Activated CD4-positive, alpha-beta T cell treated with anti-CD3 and anti-CD28 coated beads, Interleukin-2, amount 10 ng/mL, durations not matched to agents 7 days and 5 days (primary cell): ENCODE data around the gene SLC9B1. TPM values are rescaled to one million over a fixed set of nuclear protein-coding genes. Genes with fewer than 3 reads are reported as not detected.
A peak's percentile ranks its signal among the peaks of the same experiment; 100 is the strongest.
"Not testable (repeated sequence)": the region's sequence is repeated elsewhere in the genome, so short reads cannot be mapped to it uniquely, and the experiment has no call there.

Experiments
- CTCF ChIA-PET: fragments of 350-600 bp; sonication (Branson Sonifier 250); formaldehyde crosslinking; loops from one replicate; lab custom pipeline; 2021; ENCODE audit warnings: antibody characterized with exemption; lab: Charles Lee
- POLR2A ChIA-PET: fragments of 350-600 bp; sonication (Branson Sonifier 250); formaldehyde crosslinking; loops from one replicate; lab custom pipeline; 2021; ENCODE audit warnings: antibody characterized with exemption; lab: Charles Lee
- DNase-seq: peaks from one replicate; pipeline ENCODE4 v3.0.0-alpha.2; 2020
- H3K27ac Mint-ChIP-seq: one replicate; pipeline ENCODE4 v1.8.0; 2021; ENCODE audit warnings: mild to moderate bottlenecking, moderate library complexity, mixed read lengths
- H3K27me3 Mint-ChIP-seq: one replicate; pipeline ENCODE4 v1.8.0; 2021; ENCODE audit warnings: mixed read lengths
- H3K36me3 Mint-ChIP-seq: one replicate; pipeline ENCODE4 v1.8.0; 2021; ENCODE audit warnings: low read depth, mixed read lengths
- H3K4me1 Mint-ChIP-seq: one replicate; pipeline ENCODE4 v1.8.0; 2021; ENCODE audit warnings: mixed read lengths
- H3K4me3 Mint-ChIP-seq: one replicate; pipeline ENCODE4 v1.8.0; 2021; ENCODE audit warnings: mild to moderate bottlenecking, moderate library complexity, mixed read lengths
- H3K9me3 Mint-ChIP-seq: one replicate; pipeline ENCODE4 v1.8.0; 2021; ENCODE audit warnings: mixed read lengths
- total RNA-seq, 2 experiments: library from RNA; stranded (reverse); gene quantifications; one replicate each; pipeline ENCODE4 v1.2.3, GENCODE V29; 2021

The SLC9B1 gene
- total RNA-seq, 2 experiments from 2014 or later, result 1.9 to 2.3 TPM

DNA sequence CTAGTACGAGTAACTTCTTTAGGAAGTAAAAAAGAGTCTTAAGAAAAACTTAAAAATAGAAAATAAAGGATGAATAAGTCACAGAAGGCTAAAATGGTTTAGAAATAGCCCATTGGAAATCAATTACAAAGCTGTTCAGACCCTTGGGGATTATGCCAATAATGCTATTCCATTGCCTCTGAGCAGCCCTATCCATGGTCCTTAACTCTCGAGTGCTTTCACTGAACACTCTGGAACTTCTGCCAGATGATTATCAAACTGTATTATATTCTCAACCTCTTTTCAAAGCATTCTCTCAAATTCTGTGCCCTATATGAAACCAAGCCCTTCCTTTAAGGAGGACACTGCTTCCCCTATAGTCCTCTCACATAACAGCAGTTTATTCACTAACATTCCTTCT, 17.0 kb downstream of the SLC9B1 start:
- Mint-ChIP-seq H3K4me1 (peaks cover 2% of the 10 kb centered on the region), H3K27me3 (no peaks in the 10 kb centered on the region), H3K4me3 (no peak overlapping the region), H3K27ac (no peak overlapping the region), H3K9me3 (peaks cover 24% of the 10 kb centered on the region), H3K36me3 (peaks cover 15% of the 10 kb centered on the region)
- ChIA-PET POLR2A (no interaction called here), CTCF (interaction anchor here (1.5 kb wide), 1 partner anchor 11 kb away, joined by 6 read pairs; no protein-coding TSS in a partner anchor)
- DNase-seq, result no peak

DNA sequence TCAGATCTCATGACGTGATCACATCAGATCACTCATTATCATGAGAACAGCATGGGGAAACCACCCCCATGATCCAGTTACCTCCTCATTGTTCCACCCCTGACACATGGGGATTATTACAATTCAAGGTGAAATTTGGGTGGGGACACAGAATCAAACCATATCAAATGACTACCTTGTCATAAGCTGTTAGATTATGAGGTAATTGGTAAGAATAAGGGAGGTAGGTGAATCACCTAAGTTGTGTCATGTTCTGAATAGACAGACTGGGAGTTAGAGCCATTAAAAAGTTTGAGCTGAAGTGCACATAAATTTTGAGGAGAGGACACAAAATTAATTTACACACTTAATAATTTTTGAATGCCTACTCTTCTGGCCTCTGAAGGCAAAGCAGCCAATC, 24.7 kb downstream of the SLC9B1 start:
- POLR2A ChIA-PET, result no interaction called here

DNA sequence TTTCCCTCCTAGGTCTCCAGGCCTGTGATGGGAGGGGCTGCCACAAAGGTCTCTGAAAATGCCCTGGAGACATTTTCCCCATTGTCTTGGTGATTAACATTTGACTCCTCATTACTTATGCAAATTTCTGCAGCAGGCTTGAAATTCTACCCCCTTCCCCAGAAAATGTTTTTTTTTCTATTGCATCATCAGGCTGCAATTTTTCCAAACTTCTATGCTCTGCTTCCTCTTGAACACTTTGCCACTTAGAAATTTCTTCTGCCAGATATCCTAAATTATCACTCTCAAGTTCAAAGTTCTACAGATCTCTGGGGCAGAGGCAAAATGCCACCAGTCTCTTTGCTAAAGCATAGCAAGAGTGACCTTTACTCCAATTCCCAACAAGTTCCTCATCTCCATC, 25.5 kb downstream of the SLC9B1 start:
- H3K27me3 Mint-ChIP-seq, DNase-seq, H3K27ac Mint-ChIP-seq, H3K4me3 Mint-ChIP-seq, POLR2A ChIA-PET, H3K4me1 Mint-ChIP-seq: not testable (repeated sequence)
- peaks cover 14% of the 10 kb centered on the region for H3K36me3 Mint-ChIP-seq
- CTCF ChIA-PET, result interaction anchor here (0.6 kb wide), 1 partner anchor 102 kb away, joined by 3 read pairs; no protein-coding TSS in a partner anchor
- H3K9me3 Mint-ChIP-seq, result peaks cover 24% of the 10 kb centered on the region

More for the DNA sequence above, 24.7 kb downstream of the SLC9B1 start:
- H3K9me3 Mint-ChIP-seq, result peaks cover 26% of the 10 kb centered on the region
- H3K36me3 Mint-ChIP-seq, result peaks cover 12% of the 10 kb centered on the region
- DNase-seq, result no peak
- no peak overlapping the region for H3K4me3 Mint-ChIP-seq
- no peak overlapping the region for H3K27ac Mint-ChIP-seq
- H3K4me1 Mint-ChIP-seq, result peaks cover 2% of the 10 kb centered on the region
- no peaks in the 10 kb centered on the region for H3K27me3 Mint-ChIP-seq
- CTCF ChIA-PET, result interaction anchor here (0.9 to 1.4 kb wide), 2 partner anchors 14 to 156 kb away, joined by 3 read pairs; no protein-coding TSS in a partner anchor

DNA sequence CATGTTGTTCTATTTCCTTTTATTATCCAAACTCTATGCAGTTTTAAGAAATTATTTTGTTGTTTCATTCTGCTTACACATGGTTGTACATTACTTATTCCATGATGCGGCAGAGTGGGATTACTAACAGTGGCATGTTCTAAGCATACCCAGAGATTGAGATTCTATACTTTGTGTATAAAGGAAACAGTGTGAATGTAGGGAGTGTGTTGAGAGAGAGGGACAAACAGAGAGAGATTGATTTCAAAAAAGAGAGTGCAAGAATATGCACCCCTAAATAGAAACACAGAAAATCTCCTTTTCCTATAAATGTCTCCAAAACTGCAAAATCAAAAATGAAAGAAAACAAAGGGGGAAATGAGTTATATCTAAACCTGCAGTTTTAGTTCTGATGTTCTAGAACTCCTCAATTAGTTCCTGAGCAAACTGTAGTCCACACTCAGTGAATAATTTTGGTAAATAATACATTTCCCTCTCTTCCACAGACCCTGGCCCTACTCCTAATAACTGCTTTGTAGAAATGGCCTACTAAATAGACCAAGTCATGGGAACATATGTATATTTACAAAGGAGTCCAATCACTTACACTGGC, 31.0 kb downstream of the SLC9B1 start:
- Mint-ChIP-seq H3K36me3 (peaks cover 29% of the 10 kb centered on the region), H3K4me1 (peaks cover 34% of the 10 kb centered on the region), H3K27me3 (no peaks in the 10 kb centered on the region), H3K9me3 (peaks cover 26% of the 10 kb centered on the region), H3K4me3 (peak overlapping the region; percentile 11), H3K27ac (peak overlapping the region; percentile 87)
- no peak for DNase-seq
- ChIA-PET CTCF (no interaction called here), POLR2A (no interaction called here)

DNA sequence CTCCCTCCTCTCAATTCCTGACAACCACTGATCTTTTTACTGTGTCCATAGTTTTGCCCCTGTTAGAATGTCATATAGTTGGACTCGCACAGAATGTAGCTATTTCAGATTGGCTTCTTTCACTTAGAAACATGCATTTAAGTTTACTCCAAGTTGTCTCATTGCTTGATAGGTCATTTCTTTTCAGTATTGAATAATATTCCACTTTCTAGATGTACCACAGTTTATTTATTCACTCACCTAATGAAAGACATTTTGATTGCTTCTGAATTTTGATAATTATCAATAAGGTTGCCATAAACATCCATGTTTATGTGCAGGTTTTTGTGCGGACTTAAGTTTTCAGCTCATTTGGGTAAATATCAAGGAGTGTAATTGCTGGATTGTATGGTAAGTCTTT, 38.5 kb downstream of the SLC9B1 start:
- no peak for DNase-seq
- H3K36me3 Mint-ChIP-seq, result peaks cover 7% of the 10 kb centered on the region
- peaks cover 14% of the 10 kb centered on the region for H3K9me3 Mint-ChIP-seq
- H3K27me3 Mint-ChIP-seq, result no peaks in the 10 kb centered on the region
- peaks cover 3% of the 10 kb centered on the region for H3K4me1 Mint-ChIP-seq
- H3K4me3 Mint-ChIP-seq, result no peak overlapping the region
- H3K27ac Mint-ChIP-seq, result no peak overlapping the region
- ChIA-PET CTCF (interaction anchor here (1.2 to 1.3 kb wide), 2 partner anchors 14 to 153 kb away, joined by 3 read pairs; partner anchors contain the start of gene UBE2D3), POLR2A (no interaction called here)

DNA sequence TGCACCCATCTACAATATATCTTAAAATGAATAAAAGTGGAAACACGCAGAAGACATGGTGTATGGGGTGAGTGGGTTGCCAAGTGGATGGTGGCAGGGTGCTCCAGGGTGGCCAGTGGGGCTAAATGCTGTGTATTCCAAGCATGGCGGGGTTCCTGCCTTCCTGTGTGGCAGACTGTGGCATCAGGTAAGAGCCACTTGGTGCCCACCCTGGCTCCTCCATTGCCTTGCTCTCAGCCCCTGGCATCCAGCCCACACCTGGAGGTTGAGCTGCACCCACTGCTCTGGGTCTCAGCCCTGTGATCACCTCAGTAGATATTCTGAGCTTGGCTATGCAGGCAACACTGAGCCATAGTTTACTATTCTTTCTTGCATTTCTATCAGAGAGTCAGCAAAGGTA, 57.7 kb downstream of the SLC9B1 start:
- CTCF ChIA-PET, H3K27ac Mint-ChIP-seq, DNase-seq, H3K4me1 Mint-ChIP-seq, H3K36me3 Mint-ChIP-seq, H3K9me3 Mint-ChIP-seq, H3K4me3 Mint-ChIP-seq, H3K27me3 Mint-ChIP-seq, POLR2A ChIA-PET: not testable (repeated sequence)

DNA sequence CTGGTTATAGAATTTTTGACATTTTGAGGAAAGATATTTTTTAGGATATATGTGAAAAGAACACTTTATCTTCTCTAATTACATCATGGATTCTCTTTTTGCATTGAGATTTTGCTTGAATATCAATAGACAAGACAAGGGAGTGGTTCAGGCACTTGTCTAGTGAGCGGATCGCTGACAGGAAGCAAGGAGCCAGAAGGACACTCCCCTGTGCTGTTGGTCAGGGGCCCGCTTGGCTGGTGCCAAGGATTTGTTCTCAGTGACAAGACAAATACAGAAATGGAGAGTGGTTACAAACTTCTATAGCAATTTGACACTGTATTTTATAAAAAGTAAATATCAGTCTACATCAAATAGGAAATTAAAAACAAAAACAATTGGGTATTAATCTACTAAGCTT, 60.0 kb downstream of the SLC9B1 start:
- peaks cover 4% of the 10 kb centered on the region for H3K36me3 Mint-ChIP-seq
- peaks cover 14% of the 10 kb centered on the region for H3K9me3 Mint-ChIP-seq
- H3K4me3 Mint-ChIP-seq, result no peak overlapping the region
- no peak for DNase-seq
- ChIA-PET POLR2A (no interaction called here), CTCF (no interaction called here)
- no peak overlapping the region for H3K27ac Mint-ChIP-seq
- no peaks in the 10 kb centered on the region for H3K27me3 Mint-ChIP-seq
- no peaks in the 10 kb centered on the region for H3K4me1 Mint-ChIP-seq

DNA sequence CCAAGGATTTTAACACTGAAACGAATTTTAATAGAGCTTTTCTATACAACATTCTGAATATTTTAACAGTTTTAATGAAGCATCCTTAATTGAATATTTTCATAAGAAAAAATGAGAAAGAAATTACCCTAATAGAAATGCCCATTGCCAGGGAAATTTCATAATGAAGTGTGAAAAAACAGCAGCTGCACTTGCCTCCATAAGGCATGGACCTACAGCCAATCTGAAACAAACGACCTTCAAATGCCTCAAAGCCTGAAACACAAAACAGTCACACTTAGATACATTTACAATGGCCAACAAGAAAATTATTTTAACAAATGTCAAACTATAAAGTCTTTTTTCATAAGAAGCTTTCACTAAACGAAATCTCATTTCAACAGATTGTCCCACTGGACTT, 74.4 kb downstream of the SLC9B1 start:
- Mint-ChIP-seq H3K27ac (no peak overlapping the region), H3K4me3 (no peak overlapping the region), H3K4me1 (no peaks in the 10 kb centered on the region), H3K9me3 (peaks cover 2% of the 10 kb centered on the region), H3K27me3 (no peaks in the 10 kb centered on the region), H3K36me3 (no peaks in the 10 kb centered on the region)
- POLR2A ChIA-PET, result no interaction called here
- CTCF ChIA-PET, result no interaction called here
- no peak for DNase-seq

DNA sequence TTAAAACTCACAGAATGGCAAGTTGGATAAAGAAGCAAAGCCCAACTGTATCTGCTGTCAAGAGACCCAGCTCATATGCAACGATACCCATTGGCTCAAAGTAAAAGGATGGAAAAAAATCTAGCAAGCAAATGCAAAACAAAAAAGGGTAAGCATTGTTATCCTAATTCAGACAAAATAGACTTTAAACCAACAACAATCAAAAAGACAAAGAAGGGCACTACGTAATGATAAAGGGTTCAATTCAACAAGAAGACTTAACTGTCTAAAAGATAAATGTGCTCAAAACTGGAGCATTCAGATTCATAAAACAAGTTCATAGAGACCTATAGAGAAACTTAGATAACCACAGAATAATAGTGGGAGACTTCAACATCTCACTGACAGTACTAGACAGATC, 81.4 kb downstream of the SLC9B1 start:
- POLR2A ChIA-PET, H3K4me3 Mint-ChIP-seq, CTCF ChIA-PET, H3K27ac Mint-ChIP-seq, DNase-seq, H3K27me3 Mint-ChIP-seq, H3K36me3 Mint-ChIP-seq, H3K4me1 Mint-ChIP-seq: not testable (repeated sequence)
- H3K9me3 Mint-ChIP-seq, result peaks cover 14% of the 10 kb centered on the region

DNA sequence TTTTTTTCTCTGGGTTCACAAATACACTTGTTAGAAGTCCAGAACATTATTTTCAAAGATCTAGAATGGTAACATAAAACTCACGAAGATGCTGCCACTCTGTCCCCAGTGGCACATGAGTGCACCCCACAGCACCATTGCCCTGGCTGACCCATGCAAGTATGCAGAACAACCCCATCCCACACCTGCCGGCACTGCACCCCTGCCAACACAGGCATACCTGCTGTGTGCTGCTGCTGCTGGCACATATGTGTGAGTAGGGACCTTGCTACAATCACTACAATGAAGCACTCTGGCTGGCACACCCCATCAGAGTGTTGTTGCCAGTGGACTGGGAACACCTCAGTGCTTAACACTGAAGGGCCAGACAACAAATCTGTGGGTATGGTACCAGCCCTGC, 83.8 kb downstream of the SLC9B1 start:
- no peaks in the 10 kb centered on the region for H3K36me3 Mint-ChIP-seq
- POLR2A ChIA-PET, result no interaction called here

DNA sequence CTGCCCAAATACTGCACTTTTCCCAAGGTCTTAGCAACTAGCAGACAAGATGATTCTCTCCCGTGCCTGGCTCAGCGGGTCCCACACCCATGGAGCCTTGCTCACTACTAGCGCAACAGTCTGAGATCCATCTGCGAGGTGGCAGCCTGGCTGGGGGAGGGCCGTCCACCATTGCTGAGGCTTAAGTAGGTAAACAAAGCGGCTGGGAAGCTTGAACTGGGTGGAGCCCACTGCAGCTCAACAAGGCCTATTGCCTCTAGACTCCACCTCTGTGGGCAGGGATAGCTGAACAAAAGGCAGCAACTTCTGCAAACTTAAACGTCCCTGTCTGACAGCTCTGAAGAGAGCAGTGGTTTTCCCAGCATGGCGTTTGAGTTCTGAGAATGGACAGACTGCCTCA, 99.8 kb downstream of the SLC9B1 start:
- H3K27ac Mint-ChIP-seq, H3K4me3 Mint-ChIP-seq, POLR2A ChIA-PET, H3K4me1 Mint-ChIP-seq, H3K36me3 Mint-ChIP-seq, DNase-seq, CTCF ChIA-PET, H3K27me3 Mint-ChIP-seq: not testable (repeated sequence)
- peaks cover 32% of the 10 kb centered on the region for H3K9me3 Mint-ChIP-seq

More for the DNA sequence above, 83.8 kb downstream of the SLC9B1 start:
- CTCF ChIA-PET, result no interaction called here
- DNase-seq, result no peak
- Mint-ChIP-seq H3K27me3 (no peaks in the 10 kb centered on the region), H3K27ac (no peak overlapping the region), H3K4me3 (no peak overlapping the region), H3K9me3 (peaks cover 12% of the 10 kb centered on the region), H3K4me1 (no peaks in the 10 kb centered on the region)

DNA sequence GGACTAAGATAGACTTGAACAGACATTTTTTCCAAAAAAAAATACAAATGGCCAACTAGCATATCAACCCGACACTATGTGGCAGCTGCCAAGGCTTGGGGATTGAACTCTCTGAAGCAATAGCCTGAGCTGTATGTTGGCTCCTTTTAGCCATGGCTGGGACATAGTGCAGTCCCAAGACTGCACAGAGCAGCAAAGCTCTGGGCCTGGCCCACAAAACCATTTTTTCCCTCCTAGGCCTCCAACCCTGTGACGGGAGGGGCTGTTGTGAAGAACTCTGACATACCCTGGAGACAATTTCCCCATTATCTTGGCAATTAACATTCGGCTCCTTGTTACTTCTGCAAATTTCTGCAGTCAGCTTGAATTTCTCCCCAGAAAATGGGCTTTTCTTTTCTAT, 100.6 kb downstream of the SLC9B1 start:
- DNase-seq, result no peak
- Mint-ChIP-seq H3K4me1 (no peaks in the 10 kb centered on the region), H3K9me3 (peaks cover 35% of the 10 kb centered on the region), H3K27me3 (no peaks in the 10 kb centered on the region), H3K27ac (no peak overlapping the region), H3K36me3 (peaks cover 15% of the 10 kb centered on the region), H3K4me3 (no peak overlapping the region)
- ChIA-PET CTCF (no interaction called here), POLR2A (no interaction called here)

DNA sequence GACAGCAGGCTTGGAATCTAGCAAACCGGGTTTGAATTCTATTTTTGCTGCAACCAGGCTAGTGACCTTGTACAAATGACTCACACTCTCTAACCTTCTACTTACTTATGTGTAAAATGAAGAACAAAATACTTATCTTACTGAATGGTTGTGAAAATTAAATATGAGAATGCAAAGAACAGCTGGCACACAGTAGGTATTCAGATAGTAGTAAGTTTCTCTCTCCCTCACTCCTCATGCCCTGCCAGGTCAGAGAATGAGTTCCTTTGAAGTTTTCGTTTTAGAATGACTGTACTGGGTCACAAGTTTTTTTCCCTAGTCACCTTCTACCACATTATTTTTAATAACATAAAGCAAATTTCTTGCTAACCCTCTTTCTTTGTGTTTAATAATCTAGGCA, 117.7 kb downstream of the SLC9B1 start:
- DNase-seq, result no peak
- no peaks in the 10 kb centered on the region for H3K4me1 Mint-ChIP-seq
- ChIA-PET CTCF (no interaction called here), POLR2A (no interaction called here)
- no peak overlapping the region for H3K27ac Mint-ChIP-seq
- H3K9me3 Mint-ChIP-seq, result no peaks in the 10 kb centered on the region
- H3K36me3 Mint-ChIP-seq, result no peaks in the 10 kb centered on the region
- no peak overlapping the region for H3K4me3 Mint-ChIP-seq
- H3K27me3 Mint-ChIP-seq, result no peaks in the 10 kb centered on the region

DNA sequence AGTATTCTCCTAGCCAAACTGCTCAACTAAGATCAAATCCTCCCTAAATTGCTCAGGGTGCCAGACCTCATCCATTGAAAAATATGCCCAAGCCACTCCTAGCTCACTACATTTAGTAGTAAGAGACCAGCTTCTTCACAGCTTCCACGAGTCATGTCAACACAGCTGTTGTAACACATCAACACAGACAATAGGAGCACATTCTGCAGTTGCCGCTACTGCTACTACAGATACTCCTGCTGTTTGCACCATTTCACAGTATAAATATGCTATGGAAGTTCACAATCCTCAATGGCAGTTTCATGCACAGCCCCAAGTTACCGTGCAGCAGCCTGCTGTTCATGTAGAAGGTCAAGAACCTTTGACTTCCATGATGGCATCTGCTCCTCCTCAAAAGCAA, 121.9 kb downstream of the SLC9B1 start:
- H3K36me3 Mint-ChIP-seq, POLR2A ChIA-PET, CTCF ChIA-PET, H3K4me3 Mint-ChIP-seq, DNase-seq, H3K27me3 Mint-ChIP-seq, H3K9me3 Mint-ChIP-seq, H3K27ac Mint-ChIP-seq, H3K4me1 Mint-ChIP-seq: not testable (repeated sequence)
